ENCODE measurements around the gene IGF2. TPM values are rescaled to one million over a fixed set of nuclear protein-coding genes. Genes with fewer than 3 reads are reported as not detected.
A peak's percentile ranks its signal among the peaks of the same experiment; 100 is the strongest.
"Not testable (repeated sequence)": the region's sequence is repeated elsewhere in the genome, so short reads cannot be mapped to it uniquely, and the experiment has no call there.

The IGF2 gene
- total RNA-seq, 1 donor from 2014 or later = 88.2 TPM

- intact Hi-C loops (cut with micrococcal nuclease) = no loop called here
- DNase-seq = peak; percentile 25
- no peak for ATAC-seq
These were observed 9.4 kb downstream of the IGF2 start for GRCh38 chr11:2129699-2130366.

- intact Hi-C loops (cut with micrococcal nuclease) = no loop called here
These were observed 9.9 kb downstream of the IGF2 start for GRCh38 chr11:2129308-2129698.

GRCh38 chr11:2128511-2129307, 10.5 kb downstream of the IGF2 start:
- intact Hi-C loops (cut with micrococcal nuclease) = no loop called here
- ATAC-seq (no peak), DNase-seq (peak; percentile 11)

More at GRCh38 chr11:2129308-2129698, 9.9 kb downstream of the IGF2 start:
- ATAC-seq (no peak), DNase-seq (no peak)

- ATAC-seq (no peak), DNase-seq (no peak)
- intact Hi-C loops (cut with micrococcal nuclease) = no loop called here
These were observed 11.1 kb downstream of the IGF2 start for GRCh38 chr11:2128130-2128510.

- DNase-seq = peak; percentile 12
- intact Hi-C loops (cut with micrococcal nuclease) = no loop called here
- ATAC-seq = no peak
These were observed 11.6 kb downstream of the IGF2 start for GRCh38 chr11:2127482-2128129.

- DNase-seq = no peak
- intact Hi-C loops (cut with micrococcal nuclease) = no loop called here
- no peak for ATAC-seq
These were observed 12.6 kb downstream of the IGF2 start for GRCh38 chr11:2126520-2127085.

GRCh38 chr11:2124736-2125484, 14.3 kb downstream of the IGF2 start:
- DNase-seq; intact Hi-C loops (cut with micrococcal nuclease); ATAC-seq: not testable (repeated sequence)

GRCh38 chr11:2123628-2123960, 15.6 kb downstream of the IGF2 start:
- intact Hi-C loops (cut with micrococcal nuclease) = no loop called here
- ATAC-seq (no peak), DNase-seq (no peak)

- DNase-seq = no peak
These were observed 16.1 kb downstream of the IGF2 start for GRCh38 chr11:2122907-2123627.

GRCh38 chr11:2122222-2122906, 16.8 kb downstream of the IGF2 start:
- DNase-seq (no peak), ATAC-seq (no peak)
- intact Hi-C loops (cut with micrococcal nuclease) = no loop called here

More at GRCh38 chr11:2122907-2123627, 16.1 kb downstream of the IGF2 start:
- no peak for ATAC-seq
- intact Hi-C loops (cut with micrococcal nuclease) = no loop called here

GRCh38 chr11:2121227-2122130, 17.7 kb downstream of the IGF2 start:
- DNase-seq (no peak), ATAC-seq (no peak)
- intact Hi-C loops (cut with micrococcal nuclease) = no loop called here

GRCh38 chr11:2120359-2121100, 18.7 kb downstream of the IGF2 start:
- DNase-seq (no peak), ATAC-seq (no peak)
- intact Hi-C loops (cut with micrococcal nuclease) = no loop called here

GRCh38 chr11:2118677-2119076, 20.5 kb downstream of the IGF2 start:
- intact Hi-C loops (cut with micrococcal nuclease) = no loop called here
- ATAC-seq (no peak), DNase-seq (no peak)

- intact Hi-C loops (cut with micrococcal nuclease) = no loop called here
- ATAC-seq (no peak), DNase-seq (no peak)
These were observed 22.5 kb downstream of the IGF2 start for GRCh38 chr11:2116680-2117079.

- intact Hi-C loops (cut with micrococcal nuclease) = no loop called here
- DNase-seq (no peak), ATAC-seq (no peak)
These were observed 23.9 kb downstream of the IGF2 start for GRCh38 chr11:2115308-2115707.

- DNase-seq = no peak
- intact Hi-C loops (cut with micrococcal nuclease) = no loop called here
- ATAC-seq = no peak
These were observed 24.6 kb downstream of the IGF2 start for GRCh38 chr11:2114430-2115241.

All from left ventricle myocardium superior (tissue), 1 donor.